Measurements from ENCODE around the gene TP53BP1. TPM values are rescaled to one million over a fixed set of nuclear protein-coding genes. Genes with fewer than 3 reads are reported as not detected.

TP53BP1 gene
- total RNA-seq, 1 experiment from 2014 or later, result 54.1 TPM

DNA sequence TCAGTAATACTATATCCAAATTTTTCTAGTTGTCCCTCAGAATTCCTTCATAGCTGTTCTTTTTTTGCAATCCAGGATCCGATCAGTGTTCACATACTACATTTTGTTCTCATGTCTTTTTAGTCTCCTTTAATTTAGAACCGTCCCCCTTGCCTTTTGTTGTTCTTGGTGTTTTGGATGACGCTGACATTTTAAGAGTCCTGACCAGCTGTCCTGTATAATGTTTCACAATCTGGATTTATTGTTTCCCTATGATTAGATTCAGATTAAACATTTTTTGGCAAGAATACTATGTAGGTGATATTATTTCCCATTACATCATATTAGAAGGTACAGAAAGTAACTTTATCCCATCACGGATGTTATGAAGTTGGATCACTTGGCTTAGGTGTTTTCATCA is 110.6 kb downstream of the TP53BP1 start:
- no TSS peak for BruUV-seq (replicated peaks)
- RAD21 ChIA-PET (ENCODE audit: low non-redundant PET in 1 of 2, low total read pairs in 2 of 2, uncharacterized antibody in 2 of 2, unreplicated experiment in 2 of 2), result no interaction called here

DNA sequence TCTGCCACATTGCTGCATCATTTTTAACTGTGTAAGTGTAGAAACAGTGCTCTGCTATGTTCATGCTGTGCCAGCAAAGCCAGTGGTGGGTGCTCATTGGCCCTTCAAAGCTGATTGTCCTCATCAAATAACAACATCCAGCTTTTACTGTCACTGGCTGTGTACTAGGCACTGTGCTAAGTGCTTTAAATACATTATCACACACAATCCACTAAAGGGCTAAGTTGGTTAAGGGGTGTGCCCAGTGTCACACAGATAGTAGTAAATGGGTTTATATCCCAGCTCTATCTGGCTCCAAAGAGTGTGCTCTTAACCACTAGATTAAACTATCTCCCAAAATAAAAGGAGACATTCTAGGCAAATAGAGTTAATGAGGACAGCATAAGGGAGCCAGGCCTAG is 114.4 kb downstream of the TP53BP1 start:
- Histone ChIP-seq H3K9me3 (ENCODE audit: control insufficient read depth in 1 of 2, insufficient read depth in 1 of 2, low read depth in 1 of 2, low read length in 2 of 2) (no peaks in the 10 kb centered on the region), H4K20me1 (ENCODE audit: insufficient read depth) (peaks cover 5% of the 10 kb centered on the region; the same call in 1 of the 2 replicates), H3K9me2 (ENCODE audit: insufficient read depth) (no peaks in the 10 kb centered on the region), H3K4me3 (replicated peaks in 1 of 2; ENCODE audit: low read depth in 1 of 2, low read length in 2 of 2) (no peak overlapping the region), H3K4me2 (ENCODE audit: low read length) (no peak overlapping the region), H3K27me3 (ENCODE audit: insufficient read depth, low read length) (no peaks in the 10 kb centered on the region), H3K4me1 (ENCODE audit: control insufficient read depth in 1 of 2, insufficient read depth in 2 of 2, low read length in 2 of 2) (no peaks in the 10 kb centered on the region), H3K9ac (ENCODE audit: low read length) (no peak overlapping the region), H2AFZ (ENCODE audit: low read depth, low read length, poor library complexity, severe bottlenecking) (no peak overlapping the region), H3K36me3 (ENCODE audit: control insufficient read depth in 1 of 2, insufficient read depth in 2 of 2, low read length in 2 of 2) (peaks cover 27 to 51% of the 10 kb centered on the region in 2 experiments), H3K79me2 (ENCODE audit: insufficient read depth, low read length) (peaks cover 37% of the 10 kb centered on the region), H3K27ac (ENCODE audit: low read depth, low read length) (no peak overlapping the region)
- DNase-seq (ENCODE audit: low read depth, low spot score), result no peak
- intact Hi-C loops (cut with micrococcal nuclease), result no loop called here
- CTCF ChIA-PET, result no interaction called here
- BruUV-seq (replicated peaks), result no TSS peak
- POLR2A ChIA-PET, result no interaction called here
- no peak for TF ChIP-seq CBX3 (IDR thresholded peaks at IDR 0.05; ENCODE audit: low read depth)
- ATAC-seq, result no peak
- RAD21 ChIA-PET (ENCODE audit: low non-redundant PET in 1 of 2, low total read pairs in 2 of 2, uncharacterized antibody in 2 of 2, unreplicated experiment in 2 of 2), result no interaction called here

More for the DNA sequence above, 110.6 kb downstream of the TP53BP1 start:
- ChIA-PET POLR2A (no interaction called here), CTCF (no interaction called here)
- intact Hi-C loops (cut with micrococcal nuclease), result no loop called here
- H3K27me3 ChIP-seq (ENCODE audit: insufficient read depth, low read length), result no peaks in the 10 kb centered on the region
- ATAC-seq, result no peak
- H3K4me3 ChIP-seq (replicated peaks in 1 of 2; ENCODE audit: low read depth in 1 of 2, low read length in 2 of 2), result no peak overlapping the region
- no peaks in the 10 kb centered on the region for H3K9me3 ChIP-seq (ENCODE audit: control insufficient read depth in 1 of 2, insufficient read depth in 1 of 2, low read depth in 1 of 2, low read length in 2 of 2)
- H3K79me2 ChIP-seq (ENCODE audit: insufficient read depth, low read length), result peaks cover 14% of the 10 kb centered on the region
- no peak overlapping the region for H3K27ac ChIP-seq (ENCODE audit: low read depth, low read length)
- H3K9ac ChIP-seq (ENCODE audit: low read length), result no peak overlapping the region
- H3K4me2 ChIP-seq (ENCODE audit: low read length), result no peak overlapping the region
- no peak overlapping the region for H2AFZ ChIP-seq (ENCODE audit: low read depth, low read length, poor library complexity, severe bottlenecking)
- peaks cover 48 to 51% of the 10 kb centered on the region in 2 experiments for H3K36me3 ChIP-seq (ENCODE audit: control insufficient read depth in 1 of 2, insufficient read depth in 2 of 2, low read length in 2 of 2)
- TF ChIP-seq CEBPB (IDR thresholded peaks at IDR 0.05; ENCODE audit: low read depth) (no peak), EGR1 (IDR thresholded peaks at IDR 0.05; ENCODE audit: low read depth) (no peak), EZH2phosphoT487 (IDR thresholded peaks at IDR 0.05; ENCODE audit: borderline replicate concordance) (no peak), POLR2AphosphoS5 (IDR thresholded peaks at IDR 0.05; ENCODE audit: low read depth, low read length) (no peak), FOSL1 (IDR thresholded peaks at IDR 0.05; ENCODE audit: low read depth) (no peak)
- no peaks in the 10 kb centered on the region for H4K20me1 ChIP-seq (ENCODE audit: insufficient read depth)
- no peak for DNase-seq (ENCODE audit: low read depth, low spot score)
- H3K4me1 ChIP-seq (ENCODE audit: control insufficient read depth in 1 of 2, insufficient read depth in 2 of 2, low read length in 2 of 2), result no peaks in the 10 kb centered on the region
- H3K9me2 ChIP-seq (ENCODE audit: insufficient read depth), result no peaks in the 10 kb centered on the region

Measured in HCT116 (cell line).